HepG2 (cell line): ENCODE measurements around the gene CLDN9. TPM values are rescaled to one million over a fixed set of nuclear protein-coding genes. Genes with fewer than 3 reads are reported as not detected.

Experiments used
- ATAC-seq: fragments of 200-7000 bp; cut with Tn5 transposase; 3 replicates; pipeline ENCODE4 v1.9.1; 2020; ENCODE audit warnings: mild to moderate bottlenecking, moderate library complexity
- BruUV-seq: library from RNA; stranded (reverse); fragments of 400-500 nt; replicated peaks from 2 replicates; lab custom pipeline; 2021; lab: Mats Ljungman, UMichigan
- CTCF ChIA-PET: fragments of 300-600 bp; formaldehyde crosslinking; extraction: SDS; loops from one replicate; lab custom pipeline; 2021; ENCODE audit warnings: low total read pairs, inconsistent platforms, low intra/inter-chr PET ratio; lab: Yijun Ruan, JAX
- POLR2A ChIA-PET: fragments of 350-600 bp; sonication (Branson Sonifier 250); formaldehyde crosslinking; loops from one replicate; lab custom pipeline; 2020; ENCODE audit warnings: antibody characterized with exemption, inconsistent platforms; lab: Yijun Ruan, JAX
- DNase-seq: peaks from one replicate; pipeline ENCODE4 v3.0.0-alpha.2; 2015; ENCODE audit warnings: low spot score
- FAIRE-seq: peaks from 3 replicates; lab custom pipeline; 2011; peaks lifted over from hg19 to GRCh38; lab: Jason Lieb, UNC
- H2AFZ ChIP-seq: one replicate; pipeline ENCODE4 v1.6.1; 2011; ENCODE audit warnings: low read length, inconsistent platforms
- H3K27ac ChIP-seq: fragments of 300-600 bp; 3 replicates; pipeline ENCODE4 v1.8.0; 2011; ENCODE audit warnings: mixed run types, mild to moderate bottlenecking, mixed read lengths, low read length, inconsistent platforms; ENCODE audit not compliant: insufficient read depth; ENCODE audit errors: extremely low read length
- H3K27me3 ChIP-seq, 2 experiments: fragments of 200-600 bp in 1 of 2; 2 replicates in 1 of 2; 3 replicates in 1 of 2; pipeline versions ENCODE4 v1.6.0 to v1.8.0; 2011; ENCODE audit warnings: low read length in 2 of 2, mild to moderate bottlenecking in 2 of 2, moderate library complexity in 2 of 2, inconsistent platforms in 1 of 2; ENCODE audit not compliant: insufficient read depth in 2 of 2, control insufficient read depth in 1 of 2
- H3K36me3 ChIP-seq, 2 experiments: fragments of 200-600 bp in 1 of 2; replicated peaks in 1 of 2; 2 replicates in 1 of 2; 3 replicates in 1 of 2; pipeline versions ENCODE4 v1.5.1 to v1.8.0; 2011; ENCODE audit warnings: low read length in 2 of 2, inconsistent platforms in 1 of 2; ENCODE audit not compliant: insufficient read depth in 2 of 2, control insufficient read depth in 1 of 2
- H3K4me1 ChIP-seq: 2 replicates; pipeline ENCODE4 v1.5.1; 2012; ENCODE audit warnings: low read length, inconsistent platforms; ENCODE audit not compliant: insufficient read depth
- H3K4me2 ChIP-seq: 2 replicates; pipeline ENCODE4 v1.6.0; 2011; ENCODE audit warnings: low read depth, low read length, inconsistent platforms
- H3K4me3 ChIP-seq, 3 experiments: fragments of 200-600 bp in 1 of 3; sonication (generic), shearing (Covaris generic) in 1 of 3; replicated peaks in 1 of 3; 2 replicates each; pipeline ENCODE4 v1.5.1; 2011 to 2016; ENCODE audit warnings: low read length in 3 of 3, inconsistent platforms in 2 of 3, low read depth in 2 of 3, mild to moderate bottlenecking in 2 of 3, control low read depth in 1 of 3, mixed read lengths in 1 of 3; ENCODE audit not compliant: insufficient read depth in 1 of 3
- H3K79me2 ChIP-seq: one replicate; pipeline ENCODE4 v1.6.1; 2011; ENCODE audit warnings: low read length, inconsistent platforms; ENCODE audit not compliant: insufficient read depth
- H3K9ac ChIP-seq: 2 replicates; pipeline ENCODE4 v1.6.0; 2011; ENCODE audit warnings: mild to moderate bottlenecking, low read depth, low read length, inconsistent platforms; ENCODE audit not compliant: insufficient read depth
- H3K9me3 ChIP-seq: 2 replicates; pipeline ENCODE4 v1.5.1; 2012; ENCODE audit warnings: mild to moderate bottlenecking, low read length
- H4K20me1 ChIP-seq: 2 replicates; pipeline ENCODE4 v1.6.0; 2011; ENCODE audit warnings: inconsistent platforms, mild to moderate bottlenecking, low read length, moderate library complexity; ENCODE audit not compliant: insufficient read depth
- ELF1 ChIP-seq: sonication (generic); formaldehyde crosslinking; IDR thresholded peaks from 2 replicates; pipeline ENCODE4 v1.4.0; 2020; ENCODE audit warnings: missing genetic modification reagents
- HNRNPK ChIP-seq: fragments of 200-400 bp; formaldehyde crosslinking; IDR thresholded peaks from 2 replicates; pipeline ENCODE4 v1.6.1; 2018; ENCODE audit warnings: low read length, low read depth, moderate library complexity, mild to moderate bottlenecking; ENCODE audit not compliant: poor library complexity, severe bottlenecking
- MAZ ChIP-seq, 2 experiments: sonication (generic) in 1 of 2; formaldehyde crosslinking in 1 of 2; IDR thresholded peaks; 2 replicates each; pipeline versions ENCODE4 v1.5.0 to v1.6.1; 2012 to 2020; ENCODE audit warnings: low read depth in 2 of 2, mild to moderate bottlenecking in 2 of 2, borderline replicate concordance in 1 of 2, improper control_type of control experiment in 1 of 2, low read length in 1 of 2, missing genetic modification reagents in 1 of 2, moderate library complexity in 1 of 2
- ZSCAN25 ChIP-seq: sonication (generic); formaldehyde crosslinking; IDR thresholded peaks from 2 replicates; pipeline ENCODE4 v1.8.0; 2022; ENCODE audit warnings: mild to moderate bottlenecking, missing genetic modification reagents
- WGBS: methylation state at CpG from one replicate; pipeline ENCODE4 v1.1.6; 2017; ENCODE audit warnings: low lambda C conversion rate; 5-methylcytosine and 5-hydroxymethylcytosine counted together
- in situ Hi-C: cut with HindIII; loops from 2 replicates; pipeline ENCODE4 v1.10.0; 2017; ENCODE audit warnings: low pct_unique_long_range_greater_than_20kb; ENCODE audit not compliant: extremely low pct_ligation_motif_present
- intact Hi-C: fragments of 100-400 bp; cut with micrococcal nuclease; formaldehyde crosslinking; loops from one replicate; pipeline ENCODE4 v1.10.0; 2022; ENCODE audit not compliant: unreplicated experiment
- polyA plus RNA-seq, 8 experiments: library from polyadenylated mRNA; depleted of rRNA in 3 of 8; stranded (reverse) in 7 of 8; unstranded in 1 of 8; fragments of >200 nt; fragmentation: Illumina TruSeq in 4 of 8; extraction: Trizol in 4 of 8; gene quantifications; 2 replicates each; pipeline versions ENCODE4 v1.2.1 to v1.2.3, GENCODE V29; 2011 to 2016; ENCODE audit warnings: low read depth in 4 of 8, missing spikeins in 1 of 8, mixed read lengths in 1 of 8; ENCODE audit not compliant: insufficient read depth in 1 of 8
- total RNA-seq, 5 experiments: library from RNA; depleted of rRNA; stranded (reverse); fragments of >200 nt; fragmentation: Illumina TruSeq; extraction: Trizol; gene quantifications; 2 replicates each; pipeline ENCODE4 v1.2.3, GENCODE V29; 2016; ENCODE audit warnings: low read depth in 1 of 5
- TF ChIP-seq, protein P1 (sequence below): sonication (generic); formaldehyde crosslinking; IDR thresholded peaks from 2 replicates; pipeline ENCODE4 v1.4.0; 2020; ENCODE audit warnings: missing genetic modification reagents
- TF ChIP-seq, protein P2 (sequence below), 2 experiments: sonication (generic) in 1 of 2; formaldehyde crosslinking in 1 of 2; IDR thresholded peaks; 2 replicates each; pipeline versions ENCODE4 v1.6.1 to v1.9.0; 2014 to 2022; ENCODE audit warnings: antibody characterized with exemption in 1 of 2, borderline replicate concordance in 1 of 2, inconsistent platforms in 1 of 2, low read depth in 1 of 2, missing genetic modification reagents in 1 of 2
- TF ChIP-seq, protein P3 (sequence below): sonication (generic); formaldehyde crosslinking; IDR thresholded peaks from 2 replicates; pipeline ENCODE4 v1.5.0; 2020; ENCODE audit warnings: mild to moderate bottlenecking, missing genetic modification reagents
- TF ChIP-seq, protein P4 (sequence below): sonication (generic); formaldehyde crosslinking; IDR thresholded peaks from 2 replicates; pipeline ENCODE4 v1.5.0; 2020; ENCODE audit warnings: missing genetic modification reagents

Gene CLDN9
- total and polyA plus RNA-seq, 2 of the 13 experiments (the other 11 are each of a cell fraction or from before 2014, with no cell fraction given): 0.15 to 0.26 TPM

DNA sequence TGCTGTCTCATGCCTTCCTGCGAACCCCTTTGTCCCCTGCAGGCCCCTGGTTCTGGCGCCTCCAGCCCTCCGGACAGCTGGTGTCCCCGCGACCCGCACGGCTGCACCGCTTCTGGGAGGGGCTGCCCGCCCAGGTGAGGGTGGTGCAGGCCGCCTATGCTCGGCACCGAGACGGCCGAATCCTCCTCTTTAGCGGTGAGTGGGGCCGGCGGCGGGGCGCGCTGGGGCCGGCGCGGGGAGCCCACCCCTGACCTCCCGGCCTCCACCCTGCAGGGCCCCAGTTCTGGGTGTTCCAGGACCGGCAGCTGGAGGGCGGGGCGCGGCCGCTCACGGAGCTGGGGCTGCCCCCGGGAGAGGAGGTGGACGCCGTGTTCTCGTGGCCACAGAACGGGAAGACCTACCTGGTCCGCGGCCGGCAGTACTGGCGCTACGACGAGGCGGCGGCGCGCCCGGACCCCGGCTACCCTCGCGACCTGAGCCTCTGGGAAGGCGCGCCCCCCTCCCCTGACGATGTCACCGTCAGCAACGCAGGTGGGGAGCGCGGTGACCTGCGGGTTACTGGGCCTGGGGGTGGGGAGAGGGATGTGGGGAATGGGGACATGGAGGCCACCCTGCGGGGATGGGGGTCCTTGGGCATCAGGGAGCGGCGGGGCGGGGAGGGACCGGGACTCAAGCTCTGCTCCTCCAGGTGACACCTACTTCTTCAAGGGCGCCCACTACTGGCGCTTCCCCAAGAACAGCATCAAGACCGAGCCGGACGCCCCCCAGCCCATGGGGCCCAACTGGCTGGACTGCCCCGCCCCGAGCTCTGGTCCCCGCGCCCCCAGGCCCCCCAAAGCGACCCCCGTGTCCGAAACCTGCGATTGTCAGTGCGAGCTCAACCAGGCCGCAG is 45.7 kb downstream of the CLDN9 start:
- no peak overlapping the region for H2AFZ ChIP-seq
- no peaks in the 10 kb centered on the region for H3K79me2 ChIP-seq
- H3K36me3 ChIP-seq: no peaks in the 10 kb centered on the region
- H3K4me3 ChIP-seq: peak overlapping the region; percentile 74 to 91 (median 90)
- H3K4me1 ChIP-seq: peaks cover 14% of the 10 kb centered on the region
- ChIA-PET CTCF (interaction anchor here (1.2 to 1.6 kb wide), 3 partner anchors 29 to 43 kb away, joined by 5 to 8 read pairs (median 7); no protein-coding TSS in a partner anchor), POLR2A (interaction anchor here (1.0 to 3.0 kb wide), 13 partner anchors 9 to 71 kb away, joined by 3 to 30 read pairs (median 3); partner anchors contain the start of genes HCFC1R1, THOC6, TNFRSF12A and ZNF205)
- intact Hi-C loops: loop anchor here (1.0 to 2.0 kb wide), 3 partner anchors 29 to 70 kb away; no protein-coding TSS in a partner anchor
- 35% methylated on average over 4 of the region's 77 CpGs for WGBS
- BruUV-seq: no TSS peak
- FAIRE-seq (no peak), DNase-seq (peak; percentile 36), ATAC-seq (peak; percentile 12)
- in situ Hi-C loops: no loop called here
- no peaks in the 10 kb centered on the region for H3K9me3 ChIP-seq
- H3K9ac ChIP-seq: peak overlapping the region; percentile 81
- peak overlapping the region; percentile 99 for H3K4me2 ChIP-seq
- no peak overlapping the region for H3K27ac ChIP-seq
- no peaks in the 10 kb centered on the region for H3K27me3 ChIP-seq
- H4K20me1 ChIP-seq: no peaks in the 10 kb centered on the region
- TF ChIP-seq, protein P1, sequence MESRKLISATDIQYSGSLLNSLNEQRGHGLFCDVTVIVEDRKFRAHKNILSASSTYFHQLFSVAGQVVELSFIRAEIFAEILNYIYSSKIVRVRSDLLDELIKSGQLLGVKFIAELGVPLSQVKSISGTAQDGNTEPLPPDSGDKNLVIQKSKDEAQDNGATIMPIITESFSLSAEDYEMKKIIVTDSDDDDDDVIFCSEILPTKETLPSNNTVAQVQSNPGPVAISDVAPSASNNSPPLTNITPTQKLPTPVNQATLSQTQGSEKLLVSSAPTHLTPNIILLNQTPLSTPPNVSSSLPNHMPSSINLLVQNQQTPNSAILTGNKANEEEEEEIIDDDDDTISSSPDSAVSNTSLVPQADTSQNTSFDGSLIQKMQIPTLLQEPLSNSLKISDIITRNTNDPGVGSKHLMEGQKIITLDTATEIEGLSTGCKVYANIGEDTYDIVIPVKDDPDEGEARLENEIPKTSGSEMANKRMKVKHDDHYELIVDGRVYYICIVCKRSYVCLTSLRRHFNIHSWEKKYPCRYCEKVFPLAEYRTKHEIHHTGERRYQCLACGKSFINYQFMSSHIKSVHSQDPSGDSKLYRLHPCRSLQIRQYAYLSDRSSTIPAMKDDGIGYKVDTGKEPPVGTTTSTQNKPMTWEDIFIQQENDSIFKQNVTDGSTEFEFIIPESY (CRISPR knock-in tag): peak; percentile 68
- TF ChIP-seq ZSCAN25 (CRISPR knock-in tag): 0 out of 2 replicates have a peak, but pooled peaks have one; percentile 64
- TF ChIP-seq, protein P2, sequence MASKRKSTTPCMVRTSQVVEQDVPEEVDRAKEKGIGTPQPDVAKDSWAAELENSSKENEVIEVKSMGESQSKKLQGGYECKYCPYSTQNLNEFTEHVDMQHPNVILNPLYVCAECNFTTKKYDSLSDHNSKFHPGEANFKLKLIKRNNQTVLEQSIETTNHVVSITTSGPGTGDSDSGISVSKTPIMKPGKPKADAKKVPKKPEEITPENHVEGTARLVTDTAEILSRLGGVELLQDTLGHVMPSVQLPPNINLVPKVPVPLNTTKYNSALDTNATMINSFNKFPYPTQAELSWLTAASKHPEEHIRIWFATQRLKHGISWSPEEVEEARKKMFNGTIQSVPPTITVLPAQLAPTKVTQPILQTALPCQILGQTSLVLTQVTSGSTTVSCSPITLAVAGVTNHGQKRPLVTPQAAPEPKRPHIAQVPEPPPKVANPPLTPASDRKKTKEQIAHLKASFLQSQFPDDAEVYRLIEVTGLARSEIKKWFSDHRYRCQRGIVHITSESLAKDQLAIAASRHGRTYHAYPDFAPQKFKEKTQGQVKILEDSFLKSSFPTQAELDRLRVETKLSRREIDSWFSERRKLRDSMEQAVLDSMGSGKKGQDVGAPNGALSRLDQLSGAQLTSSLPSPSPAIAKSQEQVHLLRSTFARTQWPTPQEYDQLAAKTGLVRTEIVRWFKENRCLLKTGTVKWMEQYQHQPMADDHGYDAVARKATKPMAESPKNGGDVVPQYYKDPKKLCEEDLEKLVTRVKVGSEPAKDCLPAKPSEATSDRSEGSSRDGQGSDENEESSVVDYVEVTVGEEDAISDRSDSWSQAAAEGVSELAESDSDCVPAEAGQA (IDR thresholded peaks at IDR 0.05; ENCODE audit: low read depth): no peak
- TF ChIP-seq, protein P2 (CRISPR knock-in tag; IDR thresholded peaks at IDR 0.05; ENCODE audit: borderline replicate concordance): no peak
- TF ChIP-seq MAZ (IDR thresholded peaks at IDR 0.05; ENCODE audit: borderline replicate concordance, low read depth, low read length): 0 out of 2 replicates have a peak, but pooled peaks have one; percentile 2
- TF ChIP-seq MAZ (CRISPR knock-in tag; IDR thresholded peaks at IDR 0.05; ENCODE audit: low read depth): no peak
- TF ChIP-seq, protein P3, sequence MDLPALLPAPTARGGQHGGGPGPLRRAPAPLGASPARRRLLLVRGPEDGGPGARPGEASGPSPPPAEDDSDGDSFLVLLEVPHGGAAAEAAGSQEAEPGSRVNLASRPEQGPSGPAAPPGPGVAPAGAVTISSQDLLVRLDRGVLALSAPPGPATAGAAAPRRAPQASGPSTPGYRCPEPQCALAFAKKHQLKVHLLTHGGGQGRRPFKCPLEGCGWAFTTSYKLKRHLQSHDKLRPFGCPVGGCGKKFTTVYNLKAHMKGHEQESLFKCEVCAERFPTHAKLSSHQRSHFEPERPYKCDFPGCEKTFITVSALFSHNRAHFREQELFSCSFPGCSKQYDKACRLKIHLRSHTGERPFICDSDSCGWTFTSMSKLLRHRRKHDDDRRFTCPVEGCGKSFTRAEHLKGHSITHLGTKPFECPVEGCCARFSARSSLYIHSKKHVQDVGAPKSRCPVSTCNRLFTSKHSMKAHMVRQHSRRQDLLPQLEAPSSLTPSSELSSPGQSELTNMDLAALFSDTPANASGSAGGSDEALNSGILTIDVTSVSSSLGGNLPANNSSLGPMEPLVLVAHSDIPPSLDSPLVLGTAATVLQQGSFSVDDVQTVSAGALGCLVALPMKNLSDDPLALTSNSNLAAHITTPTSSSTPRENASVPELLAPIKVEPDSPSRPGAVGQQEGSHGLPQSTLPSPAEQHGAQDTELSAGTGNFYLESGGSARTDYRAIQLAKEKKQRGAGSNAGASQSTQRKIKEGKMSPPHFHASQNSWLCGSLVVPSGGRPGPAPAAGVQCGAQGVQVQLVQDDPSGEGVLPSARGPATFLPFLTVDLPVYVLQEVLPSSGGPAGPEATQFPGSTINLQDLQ: 0 out of 2 replicates have a peak, but pooled peaks have one; percentile 1
- no peak for TF ChIP-seq ELF1 (CRISPR knock-in tag)
- peak; percentile 85 for TF ChIP-seq HNRNPK
- TF ChIP-seq, protein P4, sequence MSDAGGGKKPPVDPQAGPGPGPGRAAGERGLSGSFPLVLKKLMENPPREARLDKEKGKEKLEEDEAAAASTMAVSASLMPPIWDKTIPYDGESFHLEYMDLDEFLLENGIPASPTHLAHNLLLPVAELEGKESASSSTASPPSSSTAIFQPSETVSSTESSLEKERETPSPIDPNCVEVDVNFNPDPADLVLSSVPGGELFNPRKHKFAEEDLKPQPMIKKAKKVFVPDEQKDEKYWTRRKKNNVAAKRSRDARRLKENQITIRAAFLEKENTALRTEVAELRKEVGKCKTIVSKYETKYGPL: no peak
